Measurements from ENCODE around the gene MRPS35. TPM values are rescaled to one million over a fixed set of nuclear protein-coding genes. Genes with fewer than 3 reads are reported as not detected.

The MRPS35 gene
- total RNA-seq, 1 experiment from 2014 or later = 117 TPM

DNA sequence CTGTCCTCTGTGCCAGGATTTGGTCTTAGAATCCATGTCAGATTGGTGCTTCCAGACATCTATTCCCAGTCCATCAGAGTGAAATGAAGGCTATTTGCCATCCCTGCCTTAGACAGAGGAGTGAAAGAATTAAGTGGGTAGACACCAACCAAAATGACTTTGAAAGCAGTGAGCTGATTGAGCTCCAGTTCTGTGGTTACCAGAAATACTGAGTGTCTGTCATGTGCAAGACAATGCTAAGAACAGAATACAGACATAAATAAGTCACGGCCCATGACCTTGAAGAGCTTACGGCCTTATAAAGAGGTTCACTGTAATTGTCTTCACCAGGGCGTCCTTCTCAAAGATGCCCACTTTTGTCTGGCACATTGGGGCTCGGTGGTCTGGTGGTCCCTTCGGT is 91.0 kb downstream of the MRPS35 start:
- no peak overlapping the region for H3K27ac ChIP-seq (ENCODE audit: low read length)
- no peak overlapping the region for H3K4me2 ChIP-seq (ENCODE audit: low read length)
- no peak overlapping the region for H3K4me3 ChIP-seq (ENCODE audit: low read length)
- no peaks in the 10 kb centered on the region for H4K20me1 ChIP-seq (ENCODE audit: low read length)
- no peaks in the 10 kb centered on the region for H3F3A ChIP-seq (ENCODE audit: low read length, unreplicated experiment)
- TSS peak; percentile 2 for BruUV-seq (replicated peaks)
- intact Hi-C loops (cut with micrococcal nuclease) = no loop called here
- H3K9me3 ChIP-seq (ENCODE audit: low read length) = no peaks in the 10 kb centered on the region
- no peaks in the 10 kb centered on the region for H3K79me2 ChIP-seq (ENCODE audit: low read length)
- CTCF ChIA-PET = no interaction called here
- POLR2A ChIA-PET (ENCODE audit: unreplicated experiment) = no interaction called here
- no peak for DNase-seq
- H3K36me3 ChIP-seq (ENCODE audit: low read depth, low read length) = peaks cover 30% of the 10 kb centered on the region
- TF ChIP-seq EZH2phosphoT487 (IDR thresholded peaks at IDR 0.05; ENCODE audit: borderline replicate concordance, low read length) (no peak), EZH2 (IDR thresholded peaks at IDR 0.05; ENCODE audit: low read length, unreplicated experiment) (no peak)
- no peak overlapping the region for H3K9ac ChIP-seq (ENCODE audit: low read length)
- no peaks in the 10 kb centered on the region for H3K9me2 ChIP-seq (replicated peaks; ENCODE audit: low read length)
- no peaks in the 10 kb centered on the region for H3K4me1 ChIP-seq (ENCODE audit: insufficient read depth, low read length)
- no peak overlapping the region for H2AFZ ChIP-seq (ENCODE audit: low read length)
- no peak for ATAC-seq
- no peaks in the 10 kb centered on the region for H3K27me3 ChIP-seq (ENCODE audit: low read length)

GRCh38 chr12:27802511-27802910 is 91.9 kb downstream of the MRPS35 start:
- POLR2A ChIA-PET (ENCODE audit: unreplicated experiment) = interaction anchor here (0.7 kb wide), 1 partner anchor 20 kb away, joined by 3 read pairs; no protein-coding TSS in a partner anchor
- peaks cover 21% of the 10 kb centered on the region for H3K36me3 ChIP-seq (ENCODE audit: low read depth, low read length)
- no peak overlapping the region for H2AFZ ChIP-seq (ENCODE audit: low read length)
- no peaks in the 10 kb centered on the region for H3K4me1 ChIP-seq (ENCODE audit: insufficient read depth, low read length)
- TF ChIP-seq EZH2 (IDR thresholded peaks at IDR 0.05; ENCODE audit: low read length, unreplicated experiment) (no peak), EZH2phosphoT487 (IDR thresholded peaks at IDR 0.05; ENCODE audit: borderline replicate concordance, low read length) (no peak)
- TF ChIP-seq, protein P1, sequence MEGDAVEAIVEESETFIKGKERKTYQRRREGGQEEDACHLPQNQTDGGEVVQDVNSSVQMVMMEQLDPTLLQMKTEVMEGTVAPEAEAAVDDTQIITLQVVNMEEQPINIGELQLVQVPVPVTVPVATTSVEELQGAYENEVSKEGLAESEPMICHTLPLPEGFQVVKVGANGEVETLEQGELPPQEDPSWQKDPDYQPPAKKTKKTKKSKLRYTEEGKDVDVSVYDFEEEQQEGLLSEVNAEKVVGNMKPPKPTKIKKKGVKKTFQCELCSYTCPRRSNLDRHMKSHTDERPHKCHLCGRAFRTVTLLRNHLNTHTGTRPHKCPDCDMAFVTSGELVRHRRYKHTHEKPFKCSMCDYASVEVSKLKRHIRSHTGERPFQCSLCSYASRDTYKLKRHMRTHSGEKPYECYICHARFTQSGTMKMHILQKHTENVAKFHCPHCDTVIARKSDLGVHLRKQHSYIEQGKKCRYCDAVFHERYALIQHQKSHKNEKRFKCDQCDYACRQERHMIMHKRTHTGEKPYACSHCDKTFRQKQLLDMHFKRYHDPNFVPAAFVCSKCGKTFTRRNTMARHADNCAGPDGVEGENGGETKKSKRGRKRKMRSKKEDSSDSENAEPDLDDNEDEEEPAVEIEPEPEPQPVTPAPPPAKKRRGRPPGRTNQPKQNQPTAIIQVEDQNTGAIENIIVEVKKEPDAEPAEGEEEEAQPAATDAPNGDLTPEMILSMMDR (conservative IDR thresholded peaks at IDR 0.05; ENCODE audit: low read depth, low read length) = no peak
- H3K9ac ChIP-seq (ENCODE audit: low read length) = no peak overlapping the region
- CTCF ChIA-PET = no interaction called here
- no peak overlapping the region for H3K4me2 ChIP-seq (ENCODE audit: low read length)
- H3F3A ChIP-seq (ENCODE audit: low read length, unreplicated experiment) = no peaks in the 10 kb centered on the region
- no peak overlapping the region for H3K4me3 ChIP-seq (ENCODE audit: low read length)
- no peaks in the 10 kb centered on the region for H3K9me3 ChIP-seq (ENCODE audit: low read length)
- H3K9me2 ChIP-seq (replicated peaks; ENCODE audit: low read length) = no peaks in the 10 kb centered on the region
- no peak overlapping the region for H3K27ac ChIP-seq (ENCODE audit: low read length)
- no peaks in the 10 kb centered on the region for H3K27me3 ChIP-seq (ENCODE audit: low read length)
- no peak for ATAC-seq
- no peak for DNase-seq
- H4K20me1 ChIP-seq (ENCODE audit: low read length) = no peaks in the 10 kb centered on the region
- no peaks in the 10 kb centered on the region for H3K79me2 ChIP-seq (ENCODE audit: low read length)
- BruUV-seq (replicated peaks) = no TSS peak
- intact Hi-C loops (cut with micrococcal nuclease) = no loop called here

DNA sequence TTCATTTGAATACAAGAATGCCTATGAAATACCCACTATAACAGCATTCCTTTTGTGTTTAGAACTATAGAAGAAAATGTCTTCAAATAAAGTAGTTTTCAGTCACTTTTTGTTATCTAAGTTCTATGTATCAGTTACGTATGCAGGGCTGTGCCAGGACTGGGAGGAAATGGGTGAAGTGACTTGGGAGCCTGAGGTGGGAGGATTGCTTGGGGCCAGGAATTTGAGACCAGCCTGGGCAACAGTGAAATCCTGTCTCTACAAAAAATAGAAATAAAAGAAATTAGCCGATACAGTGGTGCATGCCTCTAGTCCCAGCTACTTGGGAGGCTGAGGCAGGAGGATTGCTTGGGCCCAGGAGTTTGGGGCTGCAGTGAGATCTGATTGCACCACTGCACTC is 92.3 kb downstream of the MRPS35 start:
- TF ChIP-seq, protein P1 (conservative IDR thresholded peaks at IDR 0.05; ENCODE audit: low read depth, low read length) = no peak
- TF ChIP-seq EZH2 (IDR thresholded peaks at IDR 0.05; ENCODE audit: low read length, unreplicated experiment) (no peak), EZH2phosphoT487 (IDR thresholded peaks at IDR 0.05; ENCODE audit: borderline replicate concordance, low read length) (no peak)
- no peaks in the 10 kb centered on the region for H3K9me3 ChIP-seq (ENCODE audit: low read length)
- no peak for DNase-seq
- H4K20me1 ChIP-seq (ENCODE audit: low read length) = no peaks in the 10 kb centered on the region
- no peaks in the 10 kb centered on the region for H3K27me3 ChIP-seq (ENCODE audit: low read length)
- H3K27ac ChIP-seq (ENCODE audit: low read length) = no peak overlapping the region
- no peak overlapping the region for H2AFZ ChIP-seq (ENCODE audit: low read length)
- H3K4me2 ChIP-seq (ENCODE audit: low read length) = no peak overlapping the region
- no peaks in the 10 kb centered on the region for H3K4me1 ChIP-seq (ENCODE audit: insufficient read depth, low read length)
- H3F3A ChIP-seq (ENCODE audit: low read length, unreplicated experiment) = no peaks in the 10 kb centered on the region
- POLR2A ChIA-PET (ENCODE audit: unreplicated experiment) = interaction anchor here (0.7 kb wide), 1 partner anchor 19 kb away, joined by 3 read pairs; no protein-coding TSS in a partner anchor
- H3K36me3 ChIP-seq (ENCODE audit: low read depth, low read length) = peaks cover 17% of the 10 kb centered on the region
- no peaks in the 10 kb centered on the region for H3K9me2 ChIP-seq (replicated peaks; ENCODE audit: low read length)
- no peaks in the 10 kb centered on the region for H3K79me2 ChIP-seq (ENCODE audit: low read length)
- no TSS peak for BruUV-seq (replicated peaks)
- no peak overlapping the region for H3K4me3 ChIP-seq (ENCODE audit: low read length)
- no peak overlapping the region for H3K9ac ChIP-seq (ENCODE audit: low read length)
- peak; percentile 6; the same call in 1 of the 2 replicates for ATAC-seq
- intact Hi-C loops (cut with micrococcal nuclease) = no loop called here
- CTCF ChIA-PET = no interaction called here
